HUDEP-2 (cell line): ENCODE measurements around the gene UGT2A2.
"Not testable (repeated sequence)": the region's sequence is repeated elsewhere in the genome, so short reads cannot be mapped to it uniquely, and the experiment has no call there.

Source experiments
- DNase-seq, 76 experiments: peaks; one replicate each; lab custom pipeline; 2025; ENCODE audit not compliant: unreplicated experiment in 76 of 76; lab: John Stamatoyannopoulos, UW

Gene UGT2A2

GRCh38 chr4:69639542-69639941 is at the start of gene UGT2A2:
TSS of gene UGT2A2 (minus strand) at chr4:69639642. CDS start at chr4:69639640, 2 bp downstream.
- DNase-seq: no peak

- no peak for DNase-seq
These were observed 45.4 kb upstream of the UGT2A2 start for GRCh38 chr4:69684804-69685203.

DNA sequence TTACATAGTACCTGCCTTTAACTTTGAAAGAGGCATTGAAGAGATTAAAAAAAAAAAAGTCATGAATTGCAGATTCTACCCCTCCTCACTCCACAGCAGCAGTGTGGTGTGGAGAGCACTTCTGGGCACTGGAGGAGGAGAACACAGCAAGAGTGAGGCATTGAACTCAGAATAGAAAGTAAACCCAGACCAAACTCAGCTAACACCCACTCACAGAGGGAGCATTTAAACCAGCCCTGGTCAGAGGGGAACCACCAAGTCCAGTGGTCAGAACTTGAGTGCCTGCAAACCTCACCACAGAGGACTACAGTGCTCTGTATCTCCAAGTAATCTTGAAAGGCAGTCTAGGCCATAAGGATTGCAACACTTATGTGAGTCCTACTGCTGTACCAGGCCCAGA is 29.2 kb upstream of the UGT2A2 start:
- no peak for DNase-seq

GRCh38 chr4:69664009-69664408 is 24.6 kb upstream of the UGT2A2 start:
- not testable (repeated sequence) for DNase-seq

- DNase-seq: not testable (repeated sequence)
These were observed 21.8 kb upstream of the UGT2A2 start for GRCh38 chr4:69661130-69661803.

- DNase-seq: no peak
These were observed 18.7 kb upstream of the UGT2A2 start for GRCh38 chr4:69658133-69658532.

DNA sequence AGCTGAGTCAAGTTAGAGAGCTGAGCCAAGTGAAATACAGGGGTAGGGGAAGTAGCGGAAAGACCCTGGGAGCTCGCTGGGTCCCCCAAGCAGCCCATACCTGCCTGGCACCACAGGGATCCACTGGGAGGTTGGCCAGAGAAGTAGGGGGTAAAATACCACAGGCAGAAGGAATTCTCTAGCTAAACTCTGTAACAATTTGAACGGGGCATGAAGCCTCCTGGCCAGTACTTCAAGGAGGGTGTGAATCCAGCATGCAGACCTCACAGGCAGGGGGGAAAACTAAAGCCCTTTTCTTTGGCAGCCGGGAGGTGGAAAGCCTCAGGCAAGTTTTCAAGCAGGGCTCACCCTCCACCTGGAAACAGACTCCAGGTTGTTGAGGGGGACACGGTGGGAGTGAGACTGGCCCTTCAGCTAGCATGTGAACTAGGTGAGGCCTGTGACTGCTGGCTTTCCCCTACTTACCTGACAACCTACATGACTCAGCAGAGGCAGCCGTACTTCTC is 17.3 kb upstream of the UGT2A2 start:
- DNase-seq: no peak

DNA sequence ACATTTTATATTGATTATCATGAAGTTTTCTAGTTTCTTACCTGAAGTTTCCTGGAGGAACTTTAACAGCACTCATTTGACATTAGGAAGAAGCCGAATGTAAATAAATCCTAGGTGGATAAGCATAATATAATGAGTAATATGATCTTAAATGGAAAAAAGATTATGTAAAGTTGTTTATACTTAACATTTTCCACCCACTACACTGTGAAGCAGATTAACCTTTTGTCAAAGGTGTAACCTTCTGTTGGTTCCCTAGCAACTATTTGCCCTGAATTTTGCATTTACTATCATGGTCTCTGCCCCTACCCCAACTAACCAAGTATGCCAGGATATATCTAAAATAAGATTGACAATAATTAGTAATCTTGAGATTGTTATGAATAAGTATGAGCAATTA is 13.7 kb upstream of the UGT2A2 start, which contains the start of gene UGT2A1:
TSS of gene UGT2A1 (minus strand) at position 101 of the 400 bp plus-strand sequence. CDS start 5,603 bp downstream, outside the sequence.
- no peak for DNase-seq

- no peak for DNase-seq
These were observed 11.4 kb upstream of the UGT2A2 start for GRCh38 chr4:69650872-69651271.

GRCh38 chr4:69649629-69650028 is 10.2 kb upstream of the UGT2A2 start:
- peak in 63 of 76 experiments; percentile 0 to 83 (median 43) for DNase-seq

- DNase-seq: no peak
These were observed 9.8 kb upstream of the UGT2A2 start for GRCh38 chr4:69649207-69649606.

- DNase-seq: no peak
These were observed 3.5 kb upstream of the UGT2A2 start for GRCh38 chr4:69642961-69643360.

DNA sequence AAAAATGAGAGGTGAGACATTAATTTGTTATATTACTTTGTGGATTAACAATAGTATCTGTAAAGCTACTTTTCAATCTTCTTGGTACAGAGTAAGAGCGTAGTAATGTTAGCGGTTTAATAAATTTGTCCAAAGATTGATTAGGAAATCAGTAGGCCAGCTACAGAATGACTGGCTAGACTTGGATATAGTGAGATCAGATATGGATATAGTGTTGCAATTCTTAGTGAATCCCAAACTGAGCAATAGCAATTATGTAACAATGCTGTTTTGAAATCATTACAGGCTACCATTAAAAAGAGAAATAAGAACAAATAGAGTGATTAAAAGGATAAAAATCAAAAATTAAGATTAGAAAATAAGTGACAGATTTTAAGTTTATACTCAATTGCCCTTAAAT is 847 bp upstream of the UGT2A2 start:
- no peak for DNase-seq

DNA sequence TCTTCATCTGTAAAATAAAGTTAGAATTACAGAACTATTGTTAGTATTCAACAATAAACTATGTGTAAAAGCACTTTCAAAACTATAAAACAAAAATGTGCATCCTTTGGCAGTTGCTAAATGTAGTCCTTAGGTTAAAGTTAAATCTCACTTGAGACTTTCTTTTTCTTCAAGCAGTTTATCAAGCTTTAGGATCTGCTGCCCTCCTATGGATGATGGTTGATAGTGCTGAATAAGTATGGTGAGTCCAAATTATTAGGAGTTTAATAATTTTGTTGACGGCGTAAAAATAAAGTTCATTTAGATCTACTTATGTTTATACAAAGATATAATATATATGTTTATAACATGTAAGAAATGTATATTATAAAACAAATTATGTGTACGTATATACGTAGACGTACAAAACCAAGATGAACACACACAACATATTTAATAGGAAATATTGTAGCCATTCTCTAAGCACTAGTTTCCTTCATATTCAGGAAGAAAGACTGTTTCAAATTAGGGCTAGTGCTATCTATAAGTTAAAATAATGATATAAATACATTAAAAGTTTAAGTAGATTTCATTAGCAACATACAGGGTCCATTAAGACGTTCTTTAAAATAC is 22.3 kb downstream of the UGT2A2 start:
- DNase-seq: peak in 12 of 76 experiments; percentile 0 to 32 (median 8)

- DNase-seq: no peak
These were observed 29.0 kb downstream of the UGT2A2 start for GRCh38 chr4:69610484-69610883.

GRCh38 chr4:69601065-69601464 is 38.4 kb downstream of the UGT2A2 start:
- DNase-seq: no peak

GRCh38 chr4:69600013-69600412 is 39.4 kb downstream of the UGT2A2 start:
- DNase-seq: peak in 1 of 76 experiments; percentile 1

GRCh38 chr4:69594382-69594781 is 45.1 kb downstream of the UGT2A2 start:
- no peak for DNase-seq

DNA sequence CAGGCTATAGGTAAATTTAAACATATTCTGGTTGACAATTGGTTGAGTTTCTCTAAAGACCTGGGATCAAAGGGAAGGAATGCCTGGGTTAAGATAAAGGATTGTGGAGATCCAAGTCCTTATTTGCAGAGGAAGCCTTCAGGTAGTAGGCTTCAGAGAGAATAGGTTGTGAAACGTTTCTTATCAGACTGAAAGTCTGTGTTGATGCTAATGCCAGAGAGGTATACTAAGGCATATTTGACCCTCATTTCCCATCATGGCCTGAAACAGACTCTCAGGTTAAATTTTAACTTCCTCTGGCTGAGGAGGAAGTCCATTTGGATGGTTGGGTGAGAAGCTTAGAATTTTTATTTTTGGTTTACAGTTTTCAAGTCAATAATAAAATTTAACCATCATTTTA is 48.1 kb downstream of the UGT2A2 start:
- no peak for DNase-seq

DNA sequence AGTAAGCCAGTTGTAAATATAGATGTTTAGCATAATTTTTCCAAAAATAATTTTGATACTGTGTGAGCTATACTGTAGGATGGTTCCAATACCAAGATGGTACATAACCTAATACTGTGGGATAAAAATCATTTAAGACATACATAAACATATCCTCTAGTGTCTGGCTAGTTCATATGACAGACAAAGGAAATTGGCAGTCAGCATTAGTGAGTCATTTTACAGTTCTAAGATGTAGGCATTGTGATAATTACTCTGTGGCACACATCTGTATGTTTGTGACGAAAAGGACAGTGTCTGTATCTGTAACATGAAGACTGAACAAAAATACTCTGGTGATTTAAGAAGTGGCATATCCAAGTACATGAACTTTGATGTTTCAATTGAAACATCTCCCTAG is 49.6 kb downstream of the UGT2A2 start:
- DNase-seq: peak in 1 of 76 experiments; percentile 6

DNA sequence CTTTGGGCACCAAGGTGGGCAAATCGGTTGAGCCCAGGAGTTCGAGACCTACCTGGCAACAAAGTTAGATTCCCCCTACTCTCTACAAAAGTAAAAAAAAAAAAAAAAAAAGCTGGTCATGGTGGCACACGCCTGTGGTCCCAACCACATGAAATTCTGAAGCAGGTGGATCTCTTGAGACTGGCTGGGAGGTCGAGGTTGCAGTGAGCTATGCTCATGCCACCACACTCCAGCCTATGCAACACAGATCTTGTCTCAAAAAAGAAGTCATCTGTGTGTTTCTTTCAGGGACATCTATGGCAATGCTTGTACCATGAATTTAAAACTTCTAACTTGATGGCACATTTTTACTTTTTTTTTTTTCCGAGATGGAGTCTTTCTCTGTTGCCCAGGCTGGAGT is 55.3 kb downstream of the UGT2A2 start:
- no peak for DNase-seq

DNA sequence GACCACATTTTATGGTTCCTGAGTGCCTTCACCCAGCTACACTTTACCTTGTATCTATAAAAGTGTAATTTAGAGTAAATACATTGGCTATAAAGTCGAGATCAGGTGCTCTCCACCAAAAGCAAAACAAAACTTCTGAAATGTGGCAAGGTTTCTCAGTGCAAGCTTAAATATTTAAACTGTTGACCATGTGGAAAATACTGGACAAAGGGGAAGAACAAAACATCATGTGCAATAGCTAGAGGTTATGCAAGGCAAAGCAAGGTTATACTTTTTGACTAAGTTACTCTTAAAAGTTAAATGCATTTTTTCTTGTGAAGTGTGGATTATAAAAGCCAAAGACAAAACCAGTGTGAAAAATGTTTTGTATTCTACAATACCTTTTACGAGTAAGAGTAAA is 55.9 kb downstream of the UGT2A2 start:
- DNase-seq: no peak
